Suprapubic skin (tissue), 4 donors: ENCODE measurements around the gene YPEL2. TPM values are rescaled to one million over a fixed set of nuclear protein-coding genes. Genes with fewer than 3 reads are reported as not detected.

Experiments used
- DNase-seq, 2 donors: peaks; one replicate each; pipeline ENCODE4 v3.0.0-alpha.2; 2019; ENCODE audit warnings: low spot score in 2 of 2
- H3K27ac ChIP-seq: fragments of 200-600 bp; sonication (generic); one replicate; pipeline ENCODE4 v1.5.1; 2019
- H3K27me3 ChIP-seq: fragments of 200-600 bp; sonication (generic); one replicate; pipeline ENCODE4 v1.5.1; 2019
- H3K36me3 ChIP-seq: fragments of 200-600 bp; sonication (generic); one replicate; pipeline ENCODE4 v1.5.1; 2019
- H3K4me1 ChIP-seq: fragments of 200-600 bp; sonication (generic); one replicate; pipeline ENCODE4 v1.5.1; 2019
- H3K4me3 ChIP-seq: fragments of 200-600 bp; sonication (generic); one replicate; pipeline ENCODE4 v1.5.1; 2019; ENCODE audit warnings: mild to moderate bottlenecking
- H3K9me3 ChIP-seq: fragments of 200-600 bp; sonication (generic); one replicate; pipeline ENCODE4 v1.5.1; 2019
- CTCF ChIP-seq, 2 donors: fragments of 200-600 bp in 1 of 2; fragments of 450-650 bp in 1 of 2; sonication (generic) in 1 of 2; IDR thresholded peaks; one replicate each; pipeline ENCODE4 v1.5.1; 2016 to 2019; ENCODE audit warnings: antibody characterized with exemption in 2 of 2, mild to moderate bottlenecking in 1 of 2, moderate library complexity in 1 of 2
- EP300 ChIP-seq: sonication (generic); formaldehyde crosslinking; IDR thresholded peaks from one replicate; pipeline ENCODE4 v1.6.1; 2017; ENCODE audit warnings: antibody characterized with exemption
- POLR2A ChIP-seq, 2 donors: fragments of 450-650 bp; IDR thresholded peaks; one replicate each; pipeline ENCODE4 v1.6.1; 2017; ENCODE audit warnings: antibody characterized with exemption in 2 of 2, mild to moderate bottlenecking in 2 of 2, moderate library complexity in 2 of 2
- POLR2AphosphoS5 ChIP-seq, 3 donors: sonication (generic); formaldehyde crosslinking; IDR thresholded peaks; one replicate each; pipeline ENCODE4 v1.6.1; 2017; ENCODE audit warnings: antibody characterized with exemption in 3 of 3
- WGBS: methylation state at CpG from one replicate; pipeline ENCODE4 v1.1.5; 2018; 5-methylcytosine and 5-hydroxymethylcytosine counted together
- total RNA-seq, 4 donors: library from RNA; depleted of rRNA; stranded (reverse); fragments of >200 nt; gene quantifications; one replicate each; pipeline ENCODE4 v1.1.0, GENCODE V29; 2016

The YPEL2 gene
- total RNA-seq, 4 donors from 2014 or later = 16.7 to 33.6 (median 21.3) TPM

GRCh38 chr17:59331929-59332748 lies 684 bp downstream of the YPEL2 start:
- H3K27ac ChIP-seq = peak overlapping the region; percentile 99
- TF ChIP-seq POLR2AphosphoS5 (IDR thresholded peaks at IDR 0.05) (peak in 2 of 3 donors; percentile 59 to 76), POLR2A (IDR thresholded peaks at IDR 0.05) (peak in 1 of 2 donors; percentile 27), CTCF (IDR thresholded peaks at IDR 0.05) (no peak), EP300 (no peak)
- H3K4me1 ChIP-seq = peaks cover 65% of the 10 kb centered on the region
- 0% methylated on average over 4 of the region's 90 CpGs for WGBS
- H3K36me3 ChIP-seq = no peaks in the 10 kb centered on the region
- no peaks in the 10 kb centered on the region for H3K9me3 ChIP-seq
- DNase-seq = peak; percentile 81 to 88
- no peaks in the 10 kb centered on the region for H3K27me3 ChIP-seq
- H3K4me3 ChIP-seq = peak overlapping the region; percentile 100

DNA sequence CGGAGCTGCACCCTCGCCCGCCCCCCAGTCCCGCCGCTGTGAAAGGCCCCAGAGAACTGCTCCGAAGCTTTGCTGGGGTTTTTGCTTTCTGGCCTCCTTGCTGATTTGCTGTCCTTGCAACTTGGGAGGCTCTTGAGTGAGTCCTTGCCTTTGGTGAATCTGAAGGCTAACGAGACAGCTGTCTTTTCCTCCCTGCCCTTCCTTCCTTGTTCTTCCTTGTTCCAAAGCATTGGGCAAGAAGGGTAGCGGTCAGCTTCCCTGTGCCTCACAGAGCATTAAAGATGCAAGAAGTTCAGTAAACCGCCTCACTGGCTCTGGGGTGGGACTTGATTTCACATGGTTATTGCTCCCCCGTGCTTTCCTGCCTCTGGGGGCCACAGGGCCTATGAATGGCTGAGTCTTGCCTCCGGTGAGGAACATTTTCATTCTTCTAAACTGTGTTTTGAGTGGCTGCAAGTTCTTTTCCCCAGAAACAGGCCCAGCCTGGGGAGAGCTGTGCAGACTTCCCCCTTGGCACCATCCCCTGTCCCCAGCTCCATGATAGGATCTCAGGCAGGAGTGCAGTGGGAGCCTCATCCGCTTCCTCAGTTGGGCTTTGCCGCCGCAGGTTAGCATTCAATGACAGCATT lies 1.4 kb downstream of the YPEL2 start:
- TF ChIP-seq POLR2AphosphoS5 (IDR thresholded peaks at IDR 0.05) (peak in 2 of 3 donors; percentile 4 to 63), POLR2A (IDR thresholded peaks at IDR 0.05) (no peak), CTCF (IDR thresholded peaks at IDR 0.05) (no peak)
- Histone ChIP-seq H3K9me3 (no peaks in the 10 kb centered on the region), H3K36me3 (no peaks in the 10 kb centered on the region), H3K27me3 (no peaks in the 10 kb centered on the region), H3K27ac (peak overlapping the region; percentile 99), H3K4me1 (peaks cover 58% of the 10 kb centered on the region), H3K4me3 (peak overlapping the region; percentile 100)
- DNase-seq = peak in 1 of 2 donors; percentile 78
- 10% methylated on average over 14 of the region's 14 CpGs for WGBS

DNA sequence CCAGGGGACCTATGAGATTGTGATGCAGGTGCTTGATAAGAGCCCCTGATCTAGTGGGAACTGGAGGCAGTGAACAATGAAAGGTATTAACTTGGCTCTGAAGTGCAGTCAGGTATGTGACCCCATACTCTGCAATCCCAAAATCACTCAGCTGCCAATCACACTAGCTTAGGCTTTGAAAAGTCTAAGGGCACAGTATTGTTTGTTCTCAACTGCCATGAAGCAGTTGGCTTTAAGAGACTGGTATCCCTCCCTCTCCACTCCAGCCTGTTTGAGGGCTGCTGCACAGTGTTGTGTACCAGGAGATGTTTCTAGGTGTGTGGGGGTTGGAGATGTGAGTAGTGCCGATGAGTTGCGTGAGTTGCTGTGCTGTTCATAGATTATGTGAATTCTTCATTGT lies 2.4 kb downstream of the YPEL2 start:
- H3K4me3 ChIP-seq = peak overlapping the region; percentile 100
- no peak for DNase-seq
- no peaks in the 10 kb centered on the region for H3K9me3 ChIP-seq
- no peaks in the 10 kb centered on the region for H3K27me3 ChIP-seq
- H3K36me3 ChIP-seq = no peaks in the 10 kb centered on the region
- TF ChIP-seq EP300 = no peak
- TF ChIP-seq POLR2AphosphoS5 (IDR thresholded peaks at IDR 0.05) = no peak
- no peak overlapping the region for H3K27ac ChIP-seq
- peaks cover 53% of the 10 kb centered on the region for H3K4me1 ChIP-seq
- 88% methylated on average over 2 of the region's 2 CpGs for WGBS

DNA sequence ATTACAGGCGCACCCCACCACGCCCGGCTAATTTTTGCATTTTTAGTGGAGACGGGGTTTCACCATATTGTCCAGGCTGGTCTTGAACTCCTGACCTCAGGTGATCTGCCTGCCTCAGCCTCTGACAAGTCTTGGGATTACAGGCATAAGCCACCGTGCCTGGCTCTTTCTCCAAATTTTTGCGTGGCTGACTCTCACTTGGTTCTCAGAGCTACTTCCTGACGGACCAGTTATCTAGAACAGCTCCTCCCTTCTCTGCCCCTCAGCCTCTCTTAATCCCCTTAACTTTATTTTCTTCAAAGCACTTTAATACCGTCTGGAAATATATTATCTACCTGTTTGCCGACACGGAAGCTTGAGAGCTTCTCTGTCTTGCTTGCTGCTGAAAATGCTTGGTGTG lies 4.2 kb downstream of the YPEL2 start:
- Histone ChIP-seq H3K27me3 (no peaks in the 10 kb centered on the region), H3K9me3 (no peaks in the 10 kb centered on the region), H3K36me3 (no peaks in the 10 kb centered on the region), H3K27ac (no peak overlapping the region), H3K4me3 (no peak overlapping the region), H3K4me1 (peaks cover 42% of the 10 kb centered on the region)
- TF ChIP-seq CTCF (IDR thresholded peaks at IDR 0.05) (no peak), POLR2AphosphoS5 (IDR thresholded peaks at IDR 0.05) (no peak), EP300 (no peak), POLR2A (IDR thresholded peaks at IDR 0.05) (no peak)
- DNase-seq = no peak
- WGBS = 83% methylated on average over 10 of the region's 10 CpGs

DNA sequence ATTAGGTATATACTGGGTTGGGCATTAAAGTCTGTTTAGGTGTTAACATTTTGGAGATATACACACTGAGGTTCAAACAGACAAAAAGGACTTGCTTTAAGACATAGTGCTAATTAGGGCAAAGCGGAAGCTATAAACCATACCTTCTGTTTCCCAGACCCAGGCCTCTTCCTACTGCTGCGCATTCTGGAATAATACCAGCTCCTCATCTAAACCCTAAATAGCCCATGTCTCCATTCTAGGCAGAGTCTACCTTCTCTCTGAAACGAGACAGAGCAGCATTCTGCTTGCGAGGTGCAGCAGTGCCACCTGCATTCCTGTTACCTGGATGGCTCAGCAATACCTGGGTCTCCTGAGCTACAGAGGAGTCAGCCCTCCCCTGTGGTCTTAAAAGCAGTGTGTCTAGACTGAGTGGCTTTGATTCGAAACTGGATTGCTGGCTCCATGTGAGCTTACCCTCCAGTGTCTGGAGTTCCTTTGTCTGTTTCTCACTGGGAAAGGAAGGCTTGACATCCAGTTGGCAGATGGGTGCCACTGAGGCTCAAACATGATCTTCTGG lies 6.4 kb downstream of the YPEL2 start:
- H3K9me3 ChIP-seq = no peaks in the 10 kb centered on the region
- no peak overlapping the region for H3K27ac ChIP-seq
- H3K4me3 ChIP-seq = no peak overlapping the region
- H3K4me1 ChIP-seq = peaks cover 47% of the 10 kb centered on the region
- TF ChIP-seq POLR2AphosphoS5 (IDR thresholded peaks at IDR 0.05) (no peak), POLR2A (IDR thresholded peaks at IDR 0.05) (no peak), EP300 (no peak)
- WGBS = 88% methylated on average over 5 of the region's 5 CpGs
- no peak for DNase-seq
- no peaks in the 10 kb centered on the region for H3K27me3 ChIP-seq
- H3K36me3 ChIP-seq = no peaks in the 10 kb centered on the region

GRCh38 chr17:59338498-59338897 lies 7.0 kb downstream of the YPEL2 start:
- no peak for DNase-seq
- Histone ChIP-seq H3K27me3 (no peaks in the 10 kb centered on the region), H3K36me3 (no peaks in the 10 kb centered on the region), H3K4me1 (peaks cover 47% of the 10 kb centered on the region), H3K27ac (no peak overlapping the region), H3K9me3 (no peaks in the 10 kb centered on the region), H3K4me3 (no peak overlapping the region)
- TF ChIP-seq CTCF (IDR thresholded peaks at IDR 0.05) (no peak), POLR2AphosphoS5 (IDR thresholded peaks at IDR 0.05) (no peak), POLR2A (IDR thresholded peaks at IDR 0.05) (no peak), EP300 (no peak)
- WGBS = 80% methylated on average over 5 of the region's 5 CpGs
